HCT116 (cell line): Measurements from ENCODE around the gene SMC4. TPM values are rescaled to one million over a fixed set of nuclear protein-coding genes. Genes with fewer than 3 reads are reported as not detected.

Source experiments
- ATAC-seq: fragments of 200-7000 bp; cut with Tn5 transposase; 2 replicates; pipeline ENCODE4 v1.9.1; 2020; ENCODE audit warnings: mild to moderate bottlenecking, moderate library complexity
- BruUV-seq: library from RNA; stranded (reverse); fragments of 400-500 nt; replicated peaks from 2 replicates; lab custom pipeline; 2021; lab: Mats Ljungman, UMichigan
- CTCF ChIA-PET: fragments of 300-600 bp; sonication (Branson Sonifier 250); formaldehyde crosslinking; loops from one replicate; lab custom pipeline; 2021; ENCODE audit warnings: antibody characterized with exemption; lab: Charles Lee
- POLR2A ChIA-PET: fragments of 300-600, 350-600 bp; sonication (Branson Sonifier 250); formaldehyde crosslinking; loops from one replicate; lab custom pipeline; 2021; ENCODE audit warnings: antibody characterized with exemption; lab: Charles Lee
- RAD21 ChIA-PET, 2 experiments: fragments of 300-600 bp; sonication (Branson Sonifier 250); formaldehyde crosslinking; loops; one replicate each; lab custom pipeline; 2023; ENCODE audit warnings: low total read pairs in 2 of 2; ENCODE audit not compliant: uncharacterized antibody in 2 of 2, unreplicated experiment in 2 of 2, low non-redundant PET in 1 of 2; lab: Charles Lee
- DNase-seq: peaks from one replicate; pipeline ENCODE4 v3.0.0-alpha.2; 2010; ENCODE audit warnings: low read depth, low spot score
- H2AFZ ChIP-seq: fragments of 200-600 bp; shearing (Covaris generic), sonication (generic); 2 replicates; pipeline ENCODE4 v1.6.1; 2017; ENCODE audit warnings: low read depth, mixed run types, mixed read lengths, antibody characterized with exemption, low read length; ENCODE audit not compliant: poor library complexity, severe bottlenecking
- H3K27ac ChIP-seq: 2 replicates; pipeline ENCODE4 v1.5.1; 2012; ENCODE audit warnings: low read depth, low read length
- H3K27me3 ChIP-seq: fragments of 200-600 bp; sonication (generic); 2 replicates; pipeline ENCODE4 v1.6.1; 2016; ENCODE audit warnings: mixed run types, low read length, mixed read lengths; ENCODE audit not compliant: insufficient read depth
- H3K36me3 ChIP-seq, 2 experiments: fragments of 200-500 bp in 1 of 2; fragments of 200-600 bp in 1 of 2; sonication (Bioruptor generic) in 1 of 2; sonication (generic) in 1 of 2; 2 replicates each; pipeline versions ENCODE4 v1.5.1 to v1.6.1; 2014 to 2016; ENCODE audit warnings: low read length in 2 of 2, inconsistent platforms in 1 of 2, mixed read lengths in 1 of 2, mixed run types in 1 of 2; ENCODE audit not compliant: insufficient read depth in 2 of 2, control insufficient read depth in 1 of 2
- H3K4me1 ChIP-seq, 2 experiments: fragments of 200-600 bp in 1 of 2; sonication (generic) in 1 of 2; 2 replicates each; pipeline versions ENCODE4 v1.5.1 to v1.6.1; 2012 to 2017; ENCODE audit warnings: low read length in 2 of 2, inconsistent platforms in 1 of 2, mild to moderate bottlenecking in 1 of 2, mixed read lengths in 1 of 2, mixed run types in 1 of 2, moderate library complexity in 1 of 2; ENCODE audit not compliant: insufficient read depth in 2 of 2, control insufficient read depth in 1 of 2
- H3K4me2 ChIP-seq: fragments of 200-600 bp; sonication (generic); 2 replicates; pipeline ENCODE4 v1.6.1; 2017; ENCODE audit warnings: mixed run types, low read length, mixed read lengths
- H3K4me3 ChIP-seq, 2 experiments: fragments of 200-600 bp in 1 of 2; sonication (generic) in 1 of 2; replicated peaks in 1 of 2; 2 replicates each; pipeline ENCODE4 v1.5.1; 2011 to 2016; ENCODE audit warnings: low read length in 2 of 2, control low read depth in 1 of 2, low read depth in 1 of 2, mild to moderate bottlenecking in 1 of 2, mixed read lengths in 1 of 2, mixed run types in 1 of 2
- H3K79me2 ChIP-seq: fragments of 200-600 bp; sonication (generic); 2 replicates; pipeline ENCODE4 v1.6.1; 2017; ENCODE audit warnings: mild to moderate bottlenecking, mixed run types, low read length, moderate library complexity, mixed read lengths; ENCODE audit not compliant: insufficient read depth
- H3K9ac ChIP-seq: fragments of 200-600 bp; sonication (generic); 2 replicates; pipeline ENCODE4 v1.6.1; 2016; ENCODE audit warnings: low read length, mixed read lengths
- H3K9me2 ChIP-seq: fragments of 200-600 bp; sonication (generic), shearing (Covaris generic); 2 replicates; pipeline ENCODE4 v1.6.1; 2017; ENCODE audit warnings: mixed run types, mild to moderate bottlenecking, moderate library complexity; ENCODE audit not compliant: insufficient read depth
- H3K9me3 ChIP-seq, 2 experiments: fragments of 200-500 bp in 1 of 2; fragments of 200-600 bp in 1 of 2; sonication (Bioruptor generic) in 1 of 2; sonication (generic) in 1 of 2; 2 replicates each; pipeline ENCODE4 v1.6.1; 2014 to 2017; ENCODE audit warnings: low read length in 2 of 2, mixed read lengths in 2 of 2, inconsistent platforms in 1 of 2, low read depth in 1 of 2, mild to moderate bottlenecking in 1 of 2, mixed run types in 1 of 2, moderate library complexity in 1 of 2; ENCODE audit not compliant: control insufficient read depth in 1 of 2, insufficient read depth in 1 of 2
- H4K20me1 ChIP-seq: fragments of 200-600 bp; sonication (generic), shearing (Covaris generic); 2 replicates; pipeline ENCODE4 v1.6.1; 2017; ENCODE audit warnings: mixed run types, mild to moderate bottlenecking, moderate library complexity; ENCODE audit not compliant: insufficient read depth
- CBX3 ChIP-seq: IDR thresholded peaks from 2 replicates; pipeline ENCODE4 v1.6.1; 2012; ENCODE audit warnings: low read depth
- CTCF ChIP-seq, 3 experiments: fragments of 200-600 bp in 1 of 3; sonication (generic) in 1 of 3; IDR thresholded peaks in 2 of 3; conservative IDR thresholded peaks in 1 of 3; 2 replicates each; pipeline ENCODE4 v1.5.1; 2012 to 2017; ENCODE audit warnings: low read depth in 2 of 3, low read length in 2 of 3, antibody characterized with exemption in 1 of 3, borderline replicate concordance in 1 of 3, control low read depth in 1 of 3, mild to moderate bottlenecking in 1 of 3, mixed read lengths in 1 of 3, mixed run types in 1 of 3, moderate library complexity in 1 of 3; ENCODE audit not compliant: insufficient read depth in 1 of 3
- EGR1 ChIP-seq: IDR thresholded peaks from 2 replicates; pipeline ENCODE4 v1.6.1; 2012; ENCODE audit warnings: low read depth
- ELF1 ChIP-seq: IDR thresholded peaks from 2 replicates; pipeline ENCODE4 v1.6.1; 2012; ENCODE audit warnings: low read depth, borderline replicate concordance
- EZH2 ChIP-seq: fragments of 200-600 bp; sonication (generic); IDR thresholded peaks from 2 replicates; pipeline ENCODE4 v1.6.1; 2017; ENCODE audit warnings: antibody characterized with exemption, mixed run types
- EZH2phosphoT487 ChIP-seq: fragments of 200-600 bp; IDR thresholded peaks from 2 replicates; pipeline ENCODE4 v1.6.1; 2018; ENCODE audit warnings: antibody characterized with exemption, borderline replicate concordance
- JUND ChIP-seq: IDR thresholded peaks from 2 replicates; pipeline ENCODE4 v1.6.1; 2012
- MAX ChIP-seq: IDR thresholded peaks from 2 replicates; pipeline ENCODE4 v1.6.1; 2012
- POLR2A ChIP-seq: IDR thresholded peaks from 2 replicates; pipeline ENCODE4 v1.7.0; 2011; ENCODE audit warnings: borderline replicate concordance; ENCODE audit not compliant: insufficient read depth, insufficient read length; ENCODE audit errors: extremely low read depth
- POLR2AphosphoS5 ChIP-seq: IDR thresholded peaks from 2 replicates; pipeline ENCODE4 v1.6.1; 2011; ENCODE audit warnings: mild to moderate bottlenecking, low read depth, low read length, moderate library complexity
- RAD21 ChIP-seq: IDR thresholded peaks from 2 replicates; pipeline ENCODE4 v1.6.1; 2012; ENCODE audit warnings: low read depth, mild to moderate bottlenecking
- SIN3A ChIP-seq: IDR thresholded peaks from 2 replicates; pipeline ENCODE4 v1.6.1; 2012; ENCODE audit warnings: low read depth
- SP1 ChIP-seq: IDR thresholded peaks from 2 replicates; pipeline ENCODE4 v1.6.1; 2012; ENCODE audit warnings: low read depth
- SRF ChIP-seq: IDR thresholded peaks from 2 replicates; pipeline ENCODE4 v1.6.1; 2012; ENCODE audit warnings: low read depth
- TCF7L2 ChIP-seq: IDR thresholded peaks from 2 replicates; pipeline ENCODE4 v1.7.0; 2011; ENCODE audit warnings: borderline replicate concordance, inconsistent platforms; ENCODE audit not compliant: insufficient read depth, insufficient read length; ENCODE audit errors: extremely low read depth
- YY1 ChIP-seq: IDR thresholded peaks from 2 replicates; pipeline ENCODE4 v1.6.1; 2011; ENCODE audit warnings: low read length, low read depth, moderate library complexity, mild to moderate bottlenecking; ENCODE audit not compliant: insufficient replicate concordance; ENCODE audit errors: extremely low read depth
- ZBTB33 ChIP-seq: IDR thresholded peaks from 2 replicates; pipeline ENCODE4 v1.6.1; 2011; ENCODE audit warnings: mild to moderate bottlenecking, low read length, moderate library complexity; ENCODE audit not compliant: insufficient replicate concordance; ENCODE audit errors: extremely low read depth
- ZFX ChIP-seq: fragments of 450-650 bp; IDR thresholded peaks from 2 replicates; pipeline ENCODE4 v1.6.1; 2017
- ZNF274 ChIP-seq: fragments of 200-500 bp; sonication (Bioruptor generic); IDR thresholded peaks from 2 replicates; pipeline ENCODE4 v1.6.1; 2014; ENCODE audit warnings: mild to moderate bottlenecking, low read depth, low read length, inconsistent platforms
- intact Hi-C: fragments of 100-400 bp; cut with micrococcal nuclease; formaldehyde crosslinking; loops from 2 replicates; pipeline ENCODE4 v1.10.0; 2022
- total RNA-seq: library from RNA; stranded (reverse); gene quantifications from one replicate; pipeline ENCODE4 v1.2.1, GENCODE V29; 2021; ENCODE audit not compliant: unreplicated experiment

The SMC4 gene
- total RNA-seq, 1 experiment from 2014 or later: 123 TPM

- DNase-seq (no peak), ATAC-seq (no peak)
- no peaks in the 10 kb centered on the region for H3K36me3 ChIP-seq
- no TSS peak for BruUV-seq
- no peaks in the 10 kb centered on the region for H3K9me3 ChIP-seq
- H3K27me3 ChIP-seq: no peaks in the 10 kb centered on the region
- no peaks in the 10 kb centered on the region for H4K20me1 ChIP-seq
- TF ChIP-seq SP1 (no peak), ELF1 (no peak), ZFX (no peak), CBX3 (no peak)
- RAD21 ChIA-PET: no interaction called here
- CTCF ChIA-PET: no interaction called here
- H3K4me2 ChIP-seq: no peak overlapping the region
- H3K9ac ChIP-seq: no peak overlapping the region
- H3K4me3 ChIP-seq: no peak overlapping the region
- POLR2A ChIA-PET: no interaction called here
- H3K79me2 ChIP-seq: no peaks in the 10 kb centered on the region; the same call in 1 of the 2 replicates
- intact Hi-C loops: no loop called here
- no peak overlapping the region for H2AFZ ChIP-seq
- no peak overlapping the region for H3K27ac ChIP-seq
- H3K9me2 ChIP-seq: no peaks in the 10 kb centered on the region
- no peaks in the 10 kb centered on the region for H3K4me1 ChIP-seq
Observed at GRCh38 chr3:160368804-160369203, 30.6 kb upstream of the SMC4 start.

- no peaks in the 10 kb centered on the region; the same call in 1 of the 2 replicates for H3K79me2 ChIP-seq
- no peaks in the 10 kb centered on the region for H3K9me2 ChIP-seq
- H3K4me1 ChIP-seq: no peaks in the 10 kb centered on the region
- no peaks in the 10 kb centered on the region for H3K27me3 ChIP-seq
- BruUV-seq: no TSS peak
- no peak overlapping the region for H3K9ac ChIP-seq
- ATAC-seq (no peak), DNase-seq (no peak)
- H3K4me2 ChIP-seq: no peak overlapping the region
- no peaks in the 10 kb centered on the region for H3K9me3 ChIP-seq
- no peak overlapping the region for H3K4me3 ChIP-seq
- CTCF ChIA-PET: no interaction called here
- intact Hi-C loops: no loop called here
- POLR2A ChIA-PET: no interaction called here
- H3K36me3 ChIP-seq: no peaks in the 10 kb centered on the region
- no peak overlapping the region for H2AFZ ChIP-seq
- no peak overlapping the region for H3K27ac ChIP-seq
- RAD21 ChIA-PET: no interaction called here
- no peaks in the 10 kb centered on the region for H4K20me1 ChIP-seq
- TF ChIP-seq ZFX: no peak
- TF ChIP-seq ZBTB33: no peak
- TF ChIP-seq MAX: no peak
- no peak for TF ChIP-seq SP1
- TF ChIP-seq POLR2AphosphoS5: no peak
- TF ChIP-seq CBX3: no peak
- no peak for TF ChIP-seq ZNF274
- TF ChIP-seq RAD21: no peak
- no peak for TF ChIP-seq SRF
- no peak for TF ChIP-seq EZH2phosphoT487
- TF ChIP-seq JUND: no peak
- no peak for TF ChIP-seq TCF7L2
- TF ChIP-seq SIN3A: no peak
- TF ChIP-seq YY1: no peak
- TF ChIP-seq CTCF (IDR thresholded peaks at IDR 0.05 in 2 of 3, conservative IDR thresholded peaks at IDR 0.05 in 1 of 3; ENCODE audit: borderline replicate concordance in 1 of 3, insufficient read depth in 1 of 3, low read depth in 2 of 3, low read length in 2 of 3): no peak
- TF ChIP-seq EZH2: no peak
- TF ChIP-seq POLR2A: no peak
- no peak for TF ChIP-seq EGR1
- TF ChIP-seq ELF1: no peak
Observed at GRCh38 chr3:160369784-160370183, 29.7 kb upstream of the SMC4 start.
